HepG2 (cell line): ENCODE data around the gene CYP27A1. TPM values are rescaled to one million over a fixed set of nuclear protein-coding genes. Genes with fewer than 3 reads are reported as not detected.

Source experiments
- ATAC-seq: fragments of 200-7000 bp; cut with Tn5 transposase; 3 replicates; pipeline ENCODE4 v1.9.1; 2020; ENCODE audit warnings: mild to moderate bottlenecking, moderate library complexity
- BruUV-seq: library from RNA; stranded (reverse); fragments of 400-500 nt; replicated peaks from 2 replicates; lab custom pipeline; 2021; lab: Mats Ljungman, UMichigan
- CTCF ChIA-PET: fragments of 300-600 bp; formaldehyde crosslinking; extraction: SDS; loops from one replicate; lab custom pipeline; 2021; ENCODE audit warnings: low total read pairs, inconsistent platforms, low intra/inter-chr PET ratio; lab: Yijun Ruan, JAX
- POLR2A ChIA-PET: fragments of 350-600 bp; sonication (Branson Sonifier 250); formaldehyde crosslinking; loops from one replicate; lab custom pipeline; 2020; ENCODE audit warnings: antibody characterized with exemption, inconsistent platforms; lab: Yijun Ruan, JAX
- DNase-seq: peaks from one replicate; pipeline ENCODE4 v3.0.0-alpha.2; 2015; ENCODE audit warnings: low spot score
- FAIRE-seq: peaks from 3 replicates; lab custom pipeline; 2011; peaks lifted over from hg19 to GRCh38; lab: Jason Lieb, UNC
- H2AFZ ChIP-seq: one replicate; pipeline ENCODE4 v1.6.1; 2011; ENCODE audit warnings: low read length, inconsistent platforms
- H3K27ac ChIP-seq: fragments of 300-600 bp; 3 replicates; pipeline ENCODE4 v1.8.0; 2011; ENCODE audit warnings: mixed run types, mild to moderate bottlenecking, mixed read lengths, low read length, inconsistent platforms; ENCODE audit not compliant: insufficient read depth; ENCODE audit errors: extremely low read length
- H3K27me3 ChIP-seq, 2 experiments: fragments of 200-600 bp in 1 of 2; 2 replicates in 1 of 2; 3 replicates in 1 of 2; pipeline versions ENCODE4 v1.6.0 to v1.8.0; 2011; ENCODE audit warnings: low read length in 2 of 2, mild to moderate bottlenecking in 2 of 2, moderate library complexity in 2 of 2, inconsistent platforms in 1 of 2; ENCODE audit not compliant: insufficient read depth in 2 of 2, control insufficient read depth in 1 of 2
- H3K36me3 ChIP-seq, 2 experiments: fragments of 200-600 bp in 1 of 2; replicated peaks in 1 of 2; 2 replicates in 1 of 2; 3 replicates in 1 of 2; pipeline versions ENCODE4 v1.5.1 to v1.8.0; 2011; ENCODE audit warnings: low read length in 2 of 2, inconsistent platforms in 1 of 2; ENCODE audit not compliant: insufficient read depth in 2 of 2, control insufficient read depth in 1 of 2
- H3K4me1 ChIP-seq: 2 replicates; pipeline ENCODE4 v1.5.1; 2012; ENCODE audit warnings: low read length, inconsistent platforms; ENCODE audit not compliant: insufficient read depth
- H3K4me2 ChIP-seq: 2 replicates; pipeline ENCODE4 v1.6.0; 2011; ENCODE audit warnings: low read depth, low read length, inconsistent platforms
- H3K4me3 ChIP-seq, 3 experiments: fragments of 200-600 bp in 1 of 3; sonication (generic), shearing (Covaris generic) in 1 of 3; replicated peaks in 1 of 3; 2 replicates each; pipeline ENCODE4 v1.5.1; 2011 to 2016; ENCODE audit warnings: low read length in 3 of 3, inconsistent platforms in 2 of 3, low read depth in 2 of 3, mild to moderate bottlenecking in 2 of 3, control low read depth in 1 of 3, mixed read lengths in 1 of 3; ENCODE audit not compliant: insufficient read depth in 1 of 3
- H3K79me2 ChIP-seq: one replicate; pipeline ENCODE4 v1.6.1; 2011; ENCODE audit warnings: low read length, inconsistent platforms; ENCODE audit not compliant: insufficient read depth
- H3K9ac ChIP-seq: 2 replicates; pipeline ENCODE4 v1.6.0; 2011; ENCODE audit warnings: mild to moderate bottlenecking, low read depth, low read length, inconsistent platforms; ENCODE audit not compliant: insufficient read depth
- H3K9me3 ChIP-seq: 2 replicates; pipeline ENCODE4 v1.5.1; 2012; ENCODE audit warnings: mild to moderate bottlenecking, low read length
- H4K20me1 ChIP-seq: 2 replicates; pipeline ENCODE4 v1.6.0; 2011; ENCODE audit warnings: inconsistent platforms, mild to moderate bottlenecking, low read length, moderate library complexity; ENCODE audit not compliant: insufficient read depth
- AGO1 ChIP-seq: fragments of 200-400 bp; formaldehyde crosslinking; IDR thresholded peaks from 2 replicates; pipeline ENCODE4 v1.6.1; 2017; ENCODE audit warnings: mild to moderate bottlenecking, low read depth, low read length, moderate library complexity; ENCODE audit not compliant: poor library complexity, severe bottlenecking
- FOXA3 ChIP-seq: IDR thresholded peaks from 2 replicates; pipeline ENCODE4 v1.6.1; 2016; ENCODE audit warnings: missing genetic modification reagents, missing compliant biosample characterization
- FOXP4 ChIP-seq: sonication (generic); formaldehyde crosslinking; IDR thresholded peaks from 2 replicates; pipeline ENCODE4 v1.4.0; 2020; ENCODE audit warnings: missing genetic modification reagents
- JARID2 ChIP-seq: sonication (generic); formaldehyde crosslinking; IDR thresholded peaks from 2 replicates; pipeline ENCODE4 v1.8.1; 2023; ENCODE audit warnings: missing genetic modification reagents, inconsistent platforms; ENCODE audit not compliant: insufficient replicate concordance
- MIXL1 ChIP-seq: IDR thresholded peaks from 2 replicates; pipeline ENCODE4 v1.6.1; 2016
- PHF21A ChIP-seq: sonication (generic); formaldehyde crosslinking; IDR thresholded peaks from 2 replicates; pipeline ENCODE4 v1.5.0; 2020; ENCODE audit warnings: mild to moderate bottlenecking, missing genetic modification reagents
- ZFAT ChIP-seq: sonication (generic); formaldehyde crosslinking; conservative IDR thresholded peaks from 2 replicates; pipeline ENCODE4 v1.8.1; 2023; ENCODE audit warnings: missing genetic modification reagents, inconsistent platforms
- ZNF280D ChIP-seq: sonication (generic); formaldehyde crosslinking; IDR thresholded peaks from 2 replicates; pipeline ENCODE4 v1.5.1; 2020; ENCODE audit warnings: mild to moderate bottlenecking, missing genetic modification reagents
- ZNF362 ChIP-seq: sonication (generic); formaldehyde crosslinking; IDR thresholded peaks from 2 replicates; pipeline ENCODE4 v1.4.0; 2020; ENCODE audit warnings: missing genetic modification reagents, mild to moderate bottlenecking, borderline replicate concordance
- WGBS: methylation state at CpG from one replicate; pipeline ENCODE4 v1.1.6; 2017; ENCODE audit warnings: low lambda C conversion rate; 5-methylcytosine and 5-hydroxymethylcytosine counted together
- in situ Hi-C: cut with HindIII; loops from 2 replicates; pipeline ENCODE4 v1.10.0; 2017; ENCODE audit warnings: low pct_unique_long_range_greater_than_20kb; ENCODE audit not compliant: extremely low pct_ligation_motif_present
- intact Hi-C: fragments of 100-400 bp; cut with micrococcal nuclease; formaldehyde crosslinking; loops from one replicate; pipeline ENCODE4 v1.10.0; 2022; ENCODE audit not compliant: unreplicated experiment
- polyA plus RNA-seq, 8 experiments: library from polyadenylated mRNA; depleted of rRNA in 3 of 8; stranded (reverse) in 7 of 8; unstranded in 1 of 8; fragments of >200 nt; fragmentation: Illumina TruSeq in 4 of 8; extraction: Trizol in 4 of 8; gene quantifications; 2 replicates each; pipeline versions ENCODE4 v1.2.1 to v1.2.3, GENCODE V29; 2011 to 2016; ENCODE audit warnings: low read depth in 4 of 8, missing spikeins in 1 of 8, mixed read lengths in 1 of 8; ENCODE audit not compliant: insufficient read depth in 1 of 8
- total RNA-seq, 5 experiments: library from RNA; depleted of rRNA; stranded (reverse); fragments of >200 nt; fragmentation: Illumina TruSeq; extraction: Trizol; gene quantifications; 2 replicates each; pipeline ENCODE4 v1.2.3, GENCODE V29; 2016; ENCODE audit warnings: low read depth in 1 of 5
- TF ChIP-seq, protein P1 (sequence below): sonication (generic); formaldehyde crosslinking; IDR thresholded peaks from 2 replicates; pipeline ENCODE4 v1.4.0; 2020; ENCODE audit warnings: missing genetic modification reagents

CYP27A1 gene
- total and polyA plus RNA-seq, 2 of the 13 experiments (the other 11 are each of a cell fraction or from before 2014, with no cell fraction given) = 157 to 266 TPM

- no peak for TF ChIP-seq ZNF280D (CRISPR knock-in tag)
- TF ChIP-seq FOXP4 = no peak; the same call in 1 of the 2 replicates
- peak; percentile 29 for TF ChIP-seq JARID2
- TF ChIP-seq MIXL1 (CRISPR knock-in tag) = peak; percentile 12; the same call in 1 of the 2 replicates
- TF ChIP-seq ZNF362 (CRISPR knock-in tag) = no peak
Observed at GRCh38 chr2:218782528-218782844, 539 bp downstream of the CYP27A1 start (continued).

- POLR2A ChIA-PET = interaction anchor here (0.7 to 8.5 kb wide), 4 partner anchors 8 to 38 kb away, joined by 3 to 218 read pairs (median 68); no protein-coding TSS in a partner anchor
- CTCF ChIA-PET = no interaction called here
- Histone ChIP-seq H3K27me3 (no peaks in the 10 kb centered on the region; a peak in 1 of 5 replicates), H4K20me1 (peaks cover 31% of the 10 kb centered on the region), H3K36me3 (peaks cover 2 to 6% of the 10 kb centered on the region in 2 experiments; a peak in 4 of 5 replicates), H3K9me3 (no peaks in the 10 kb centered on the region), H2AFZ (no peak overlapping the region), H3K4me3 (peak overlapping the region; percentile 69 to 97 (median 94)), H3K4me1 (peaks cover 74% of the 10 kb centered on the region), H3K4me2 (peak overlapping the region; percentile 93), H3K79me2 (peaks cover 67% of the 10 kb centered on the region), H3K27ac (peak overlapping the region; percentile 97), H3K9ac (peak overlapping the region; percentile 94)
- ATAC-seq = no peak
- WGBS = 8% methylated on average over 4 of the region's 4 CpGs
- BruUV-seq = no TSS peak
- DNase-seq = no peak
- in situ Hi-C loops (no loop called here), intact Hi-C loops (loop anchor here (2.0 kb wide), 3 partner anchors 23 to 125 kb away; partner anchors contain the start of genes BCS1L and ZNF142)
- FAIRE-seq = no peak
- no peak for TF ChIP-seq ZFAT (CRISPR knock-in tag)
- no peak for TF ChIP-seq PHF21A
- no peak for TF ChIP-seq FOXA3 (CRISPR knock-in tag)
- TF ChIP-seq AGO1 = no peak
- TF ChIP-seq, protein P1, sequence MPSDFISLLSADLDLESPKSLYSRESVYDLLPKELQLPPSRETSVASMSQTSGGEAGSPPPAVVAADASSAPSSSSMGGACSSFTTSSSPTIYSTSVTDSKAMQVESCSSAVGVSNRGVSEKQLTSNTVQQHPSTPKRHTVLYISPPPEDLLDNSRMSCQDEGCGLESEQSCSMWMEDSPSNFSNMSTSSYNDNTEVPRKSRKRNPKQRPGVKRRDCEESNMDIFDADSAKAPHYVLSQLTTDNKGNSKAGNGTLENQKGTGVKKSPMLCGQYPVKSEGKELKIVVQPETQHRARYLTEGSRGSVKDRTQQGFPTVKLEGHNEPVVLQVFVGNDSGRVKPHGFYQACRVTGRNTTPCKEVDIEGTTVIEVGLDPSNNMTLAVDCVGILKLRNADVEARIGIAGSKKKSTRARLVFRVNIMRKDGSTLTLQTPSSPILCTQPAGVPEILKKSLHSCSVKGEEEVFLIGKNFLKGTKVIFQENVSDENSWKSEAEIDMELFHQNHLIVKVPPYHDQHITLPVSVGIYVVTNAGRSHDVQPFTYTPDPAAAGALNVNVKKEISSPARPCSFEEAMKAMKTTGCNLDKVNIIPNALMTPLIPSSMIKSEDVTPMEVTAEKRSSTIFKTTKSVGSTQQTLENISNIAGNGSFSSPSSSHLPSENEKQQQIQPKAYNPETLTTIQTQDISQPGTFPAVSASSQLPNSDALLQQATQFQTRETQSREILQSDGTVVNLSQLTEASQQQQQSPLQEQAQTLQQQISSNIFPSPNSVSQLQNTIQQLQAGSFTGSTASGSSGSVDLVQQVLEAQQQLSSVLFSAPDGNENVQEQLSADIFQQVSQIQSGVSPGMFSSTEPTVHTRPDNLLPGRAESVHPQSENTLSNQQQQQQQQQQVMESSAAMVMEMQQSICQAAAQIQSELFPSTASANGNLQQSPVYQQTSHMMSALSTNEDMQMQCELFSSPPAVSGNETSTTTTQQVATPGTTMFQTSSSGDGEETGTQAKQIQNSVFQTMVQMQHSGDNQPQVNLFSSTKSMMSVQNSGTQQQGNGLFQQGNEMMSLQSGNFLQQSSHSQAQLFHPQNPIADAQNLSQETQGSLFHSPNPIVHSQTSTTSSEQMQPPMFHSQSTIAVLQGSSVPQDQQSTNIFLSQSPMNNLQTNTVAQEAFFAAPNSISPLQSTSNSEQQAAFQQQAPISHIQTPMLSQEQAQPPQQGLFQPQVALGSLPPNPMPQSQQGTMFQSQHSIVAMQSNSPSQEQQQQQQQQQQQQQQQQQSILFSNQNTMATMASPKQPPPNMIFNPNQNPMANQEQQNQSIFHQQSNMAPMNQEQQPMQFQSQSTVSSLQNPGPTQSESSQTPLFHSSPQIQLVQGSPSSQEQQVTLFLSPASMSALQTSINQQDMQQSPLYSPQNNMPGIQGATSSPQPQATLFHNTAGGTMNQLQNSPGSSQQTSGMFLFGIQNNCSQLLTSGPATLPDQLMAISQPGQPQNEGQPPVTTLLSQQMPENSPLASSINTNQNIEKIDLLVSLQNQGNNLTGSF (CRISPR knock-in tag) = no peak
Observed at GRCh38 chr2:218783688-218784087, 1.7 kb downstream of the CYP27A1 start.
